ENCODE results near the gene CDH13.

CDH13 gene

DNA sequence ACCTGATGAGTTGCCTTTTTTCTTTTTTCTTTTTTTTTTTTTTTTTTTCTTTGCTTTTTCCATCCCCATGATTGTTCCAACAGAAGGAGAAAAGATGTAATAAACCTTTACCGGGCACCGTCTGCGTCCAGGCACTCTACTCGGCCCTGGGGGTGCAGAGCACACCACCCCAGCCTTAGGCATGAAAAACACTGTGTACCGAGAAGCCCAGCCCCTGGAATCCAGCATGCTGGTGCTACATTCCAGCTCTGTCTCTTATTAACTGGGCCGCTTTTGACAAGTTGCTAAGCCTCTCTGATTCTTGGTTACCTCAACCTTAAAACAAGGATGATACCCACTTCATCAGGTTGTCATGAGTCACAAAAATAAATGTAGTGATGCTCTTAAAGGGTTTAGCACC lies 1117.0 kb downstream of the CDH13 start:
- no peak for DNase-seq

DNA sequence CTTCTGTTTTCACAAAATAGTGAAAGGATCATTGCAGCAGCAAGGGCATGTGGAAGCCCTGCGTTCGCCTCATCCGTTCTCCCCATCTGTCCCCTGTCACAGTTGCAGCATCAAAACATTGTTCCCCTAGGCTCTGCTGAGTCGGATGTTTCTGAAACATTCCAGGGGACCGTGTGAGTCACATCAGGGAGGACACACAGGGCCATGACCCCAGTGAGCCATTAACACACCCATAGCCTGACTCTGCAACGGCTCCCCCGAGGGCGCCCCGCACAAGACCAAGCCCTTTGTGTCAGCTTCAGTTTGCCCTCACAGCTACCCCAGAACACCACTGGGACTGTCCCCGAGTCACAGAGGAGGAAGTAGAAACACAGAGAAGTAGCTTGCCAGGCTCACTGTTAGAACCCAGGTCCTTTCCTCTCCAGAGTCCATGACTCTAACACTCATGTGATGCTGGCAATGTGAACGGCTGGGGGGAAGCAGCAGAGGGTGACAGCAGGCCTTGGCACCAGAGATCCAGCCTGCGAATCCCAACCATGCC lies 1117.7 kb downstream of the CDH13 start:
- no peak for DNase-seq

DNA sequence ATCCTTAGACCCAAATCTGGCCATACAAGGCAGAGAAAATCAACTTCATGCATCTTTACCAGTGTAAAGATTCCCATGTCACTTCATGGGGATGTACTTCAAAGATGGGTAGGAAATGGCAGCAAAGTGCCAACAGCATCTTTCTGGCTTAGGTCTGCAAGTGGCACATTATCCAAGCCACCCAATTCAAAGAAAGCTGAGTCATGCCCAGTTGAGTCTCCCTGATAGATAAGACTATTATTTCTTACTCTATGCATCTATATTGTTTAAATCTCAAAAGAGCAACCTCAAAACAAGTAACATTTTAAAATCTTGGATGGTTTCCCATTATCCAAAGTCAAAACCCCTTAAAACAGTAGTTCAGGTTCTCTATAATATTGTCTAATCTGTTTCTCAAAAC lies 1119.8 kb downstream of the CDH13 start:
- no peak for DNase-seq

DNA sequence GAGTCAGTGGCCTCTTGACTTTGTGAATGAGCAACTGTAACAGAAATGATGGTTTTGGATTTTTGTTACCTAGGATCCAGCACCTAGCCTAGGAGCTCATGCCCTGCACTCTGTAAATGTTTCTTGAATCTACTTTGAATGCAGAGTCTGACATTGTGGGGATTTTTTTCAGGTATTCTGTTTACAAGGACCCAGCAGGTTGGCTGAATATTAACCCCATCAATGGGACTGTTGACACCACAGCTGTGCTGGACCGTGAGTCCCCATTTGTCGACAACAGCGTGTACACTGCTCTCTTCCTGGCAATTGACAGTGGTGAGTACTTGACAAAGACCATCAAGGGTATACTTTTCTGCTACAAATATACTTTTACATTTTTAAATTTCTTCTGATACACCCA lies 1121.2 kb downstream of the CDH13 start:
- no peak for DNase-seq

GRCh38 chr16:83755391-83755790 lies 1128.6 kb downstream of the CDH13 start:
- no peak for DNase-seq

- no peak for DNase-seq
Observed at GRCh38 chr16:83762141-83762991, 1135.6 kb downstream of the CDH13 start.

- no peak for DNase-seq
Observed at GRCh38 chr16:83762992-83763358, 1136.2 kb downstream of the CDH13 start.

DNA sequence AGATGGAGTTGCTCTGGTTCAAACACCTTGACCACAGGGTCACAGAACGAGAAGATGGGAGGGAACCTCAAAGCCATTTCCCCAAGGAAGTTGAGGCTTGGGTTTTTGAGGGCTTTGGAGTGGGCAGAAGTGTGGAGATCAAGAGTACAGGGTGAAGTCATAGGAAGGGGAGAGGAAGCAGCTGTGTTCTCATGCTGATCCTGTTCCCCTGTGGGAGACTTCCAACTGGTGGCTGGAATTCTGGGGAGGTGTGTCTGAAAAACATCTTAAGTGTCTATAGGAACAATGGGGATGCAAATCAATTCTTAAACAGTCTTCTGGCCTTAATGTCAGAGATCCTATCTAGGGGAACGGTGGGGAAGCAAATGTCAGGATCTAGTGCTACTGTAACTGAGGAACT lies 1142.2 kb downstream of the CDH13 start:
- no peak for DNase-seq

GRCh38 chr16:83769397-83770008 lies 1142.7 kb downstream of the CDH13 start:
- DNase-seq: no peak

DNA sequence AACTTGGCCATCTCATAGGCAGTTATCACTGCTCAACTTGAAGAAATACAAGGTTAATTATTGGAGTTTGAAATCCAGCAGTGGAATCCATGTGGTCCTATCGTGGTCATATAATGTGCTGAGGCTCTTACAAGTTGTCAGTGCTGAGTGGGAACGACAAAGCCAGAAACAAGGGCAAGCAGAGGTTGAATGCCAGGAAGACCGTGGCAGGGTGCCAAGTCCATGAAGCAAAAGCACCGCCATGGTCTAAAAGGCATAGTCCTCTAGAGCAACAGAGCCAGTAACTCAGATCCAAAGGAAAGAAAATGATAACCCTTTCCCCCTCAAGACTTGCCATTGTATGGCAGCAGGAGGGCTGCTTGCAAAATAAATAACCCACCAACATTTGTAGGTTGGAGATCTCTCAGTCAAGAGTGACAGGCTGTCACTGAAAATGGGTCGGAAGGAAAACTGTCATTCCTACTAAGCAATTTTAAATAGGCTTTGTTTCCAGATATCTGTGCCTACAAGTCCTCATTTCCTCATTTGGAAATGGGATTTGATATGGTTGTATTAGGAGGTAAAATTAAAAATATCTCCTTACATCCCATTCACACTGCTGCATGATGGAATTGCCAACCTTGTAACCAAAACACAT lies 1144.7 kb downstream of the CDH13 start:
- no peak for DNase-seq

GRCh38 chr16:83772806-83773205 lies 1146.0 kb downstream of the CDH13 start:
- no peak for DNase-seq

GRCh38 chr16:83774066-83774465 lies 1147.3 kb downstream of the CDH13 start:
- no peak for DNase-seq

- DNase-seq: no peak
Observed at GRCh38 chr16:83776944-83777343, 1150.2 kb downstream of the CDH13 start.

GRCh38 chr16:83779886-83780285 lies 1153.1 kb downstream of the CDH13 start:
- no peak for DNase-seq

DNA sequence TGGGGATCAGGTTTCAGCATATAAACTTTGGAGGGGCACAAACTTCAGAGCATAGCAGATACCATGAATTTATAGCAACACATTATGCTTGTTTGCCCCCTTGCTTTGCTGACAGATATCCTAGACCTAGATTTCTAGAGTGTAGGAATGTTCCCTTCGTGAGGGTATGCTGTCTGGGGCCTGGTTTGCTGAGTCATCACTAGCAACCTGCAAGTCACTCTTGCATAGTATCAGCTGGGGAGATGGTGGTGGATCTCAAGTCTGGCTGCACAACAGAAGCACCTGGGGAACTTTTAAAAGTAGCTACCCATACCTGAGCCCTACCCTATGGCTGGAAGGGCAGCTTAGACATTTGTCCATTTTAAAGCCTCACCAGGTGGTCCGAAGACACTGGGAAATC lies 1158.7 kb downstream of the CDH13 start:
- DNase-seq: no peak

DNA sequence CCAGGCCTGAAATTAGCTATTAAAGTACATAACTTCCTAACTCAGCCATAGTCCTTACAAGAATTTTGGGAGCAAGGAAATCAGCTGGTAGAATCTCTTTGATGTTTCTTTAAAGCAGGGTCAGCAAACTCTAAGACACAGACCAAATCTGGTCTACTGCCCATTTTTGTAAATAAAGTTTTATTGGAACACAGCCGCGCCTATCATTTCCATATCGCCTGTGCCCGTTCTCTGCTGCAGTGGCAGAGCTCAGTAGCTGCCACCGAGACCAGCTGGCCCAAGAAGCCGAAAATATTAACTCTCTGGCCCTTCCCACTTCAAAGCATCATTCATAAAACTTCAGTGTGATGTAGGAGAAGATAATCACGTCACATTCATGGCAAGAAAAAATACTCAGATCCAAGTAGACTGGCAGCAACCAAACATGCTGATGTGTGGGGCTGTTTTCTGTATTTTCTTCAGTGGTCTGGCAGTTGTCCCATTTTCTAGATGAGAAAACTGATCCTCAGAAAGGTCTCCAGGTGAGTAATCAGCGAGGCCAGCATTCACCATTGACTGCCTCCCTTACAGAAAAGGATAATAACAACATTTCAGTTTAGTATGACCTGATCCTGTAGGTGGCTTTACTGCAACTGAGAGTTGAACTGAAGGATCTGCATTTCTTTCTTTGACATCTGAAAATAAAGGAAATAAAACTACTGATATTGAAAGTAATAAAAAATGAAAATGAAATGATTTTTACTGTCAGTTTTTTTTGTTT lies 1163.1 kb downstream of the CDH13 start:
- no peak for DNase-seq

GRCh38 chr16:83791916-83792315 lies 1165.1 kb downstream of the CDH13 start:
- no peak for DNase-seq

- DNase-seq: no peak
Observed at GRCh38 chr16:83792391-83792790, 1165.6 kb downstream of the CDH13 start.

GRCh38 chr16:83793179-83793578 lies 1166.4 kb downstream of the CDH13 start:
- DNase-seq: no peak

GRCh38 chr16:83794860-83795554 lies 1168.2 kb downstream of the CDH13 start:
- DNase-seq: no peak

- no peak for DNase-seq
Observed at GRCh38 chr16:83797013-83797412, 1170.2 kb downstream of the CDH13 start.

DNA sequence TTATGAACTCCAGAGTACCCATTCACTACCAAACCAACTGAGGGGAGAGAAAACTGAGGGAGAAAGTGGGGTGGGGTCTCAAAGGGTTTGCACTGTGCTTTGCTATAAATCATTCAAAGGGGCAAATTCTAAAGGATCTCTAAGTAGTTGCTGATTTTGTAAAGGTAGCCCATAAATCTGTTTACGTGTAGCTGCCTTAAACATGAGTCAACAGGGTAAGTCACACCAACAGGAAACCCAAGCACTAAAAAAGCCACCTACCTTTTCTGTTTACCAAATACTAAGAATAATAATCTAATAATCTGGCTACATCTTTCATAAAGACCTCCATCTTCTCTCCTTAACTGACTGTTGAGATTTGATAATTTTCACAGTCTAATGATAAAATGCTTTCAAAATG lies 1172.6 kb downstream of the CDH13 start:
- DNase-seq: no peak

Data from central memory CD4-positive, alpha-beta T cell (primary cell).